HG03575 (cell line): ENCODE measurements around the gene BFSP2.

ENCODE experiments used
- ATAC-seq: cut with Tn5 transposase; IDR thresholded peaks from one replicate; pipeline ENCODE4 v1.9.1; 2021; ENCODE audit not compliant: unreplicated experiment, insufficient number of reproducible peaks, low FRiP score; ENCODE audit errors: extremely low read depth

BFSP2 gene

GRCh38 chr3:133380481-133381225 is 19.2 kb upstream of the BFSP2 start:
- ATAC-seq: no peak

- no peak for ATAC-seq
Measured at GRCh38 chr3:133381346-133382109, 18.3 kb upstream of the BFSP2 start.

GRCh38 chr3:133383175-133383574 is 16.7 kb upstream of the BFSP2 start:
- ATAC-seq: no peak

GRCh38 chr3:133383741-133384140 is 16.1 kb upstream of the BFSP2 start:
- no peak for ATAC-seq

- no peak for ATAC-seq
Measured at GRCh38 chr3:133384331-133385027, 15.4 kb upstream of the BFSP2 start.

DNA sequence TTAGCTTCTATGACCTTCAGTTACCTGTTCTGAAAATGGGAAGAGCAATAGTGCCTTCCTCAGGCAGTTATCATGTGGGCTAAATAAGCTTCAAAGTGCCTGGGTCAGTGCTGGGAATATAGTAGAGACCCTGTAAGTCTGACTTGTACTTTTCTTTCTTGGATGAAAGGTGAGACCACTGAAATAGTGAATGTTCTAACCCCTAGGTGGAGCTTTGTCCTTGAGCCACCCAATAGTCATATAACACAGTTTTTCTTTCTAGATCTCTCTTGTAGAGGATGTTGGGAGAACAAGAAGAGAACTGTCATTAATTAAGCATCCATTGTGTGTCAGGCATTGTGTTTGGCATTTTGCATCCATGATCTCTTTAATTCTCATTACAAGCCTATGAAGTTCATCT is 13.0 kb upstream of the BFSP2 start:
- no peak for ATAC-seq

GRCh38 chr3:133387341-133387740 is 12.5 kb upstream of the BFSP2 start:
- no peak for ATAC-seq

DNA sequence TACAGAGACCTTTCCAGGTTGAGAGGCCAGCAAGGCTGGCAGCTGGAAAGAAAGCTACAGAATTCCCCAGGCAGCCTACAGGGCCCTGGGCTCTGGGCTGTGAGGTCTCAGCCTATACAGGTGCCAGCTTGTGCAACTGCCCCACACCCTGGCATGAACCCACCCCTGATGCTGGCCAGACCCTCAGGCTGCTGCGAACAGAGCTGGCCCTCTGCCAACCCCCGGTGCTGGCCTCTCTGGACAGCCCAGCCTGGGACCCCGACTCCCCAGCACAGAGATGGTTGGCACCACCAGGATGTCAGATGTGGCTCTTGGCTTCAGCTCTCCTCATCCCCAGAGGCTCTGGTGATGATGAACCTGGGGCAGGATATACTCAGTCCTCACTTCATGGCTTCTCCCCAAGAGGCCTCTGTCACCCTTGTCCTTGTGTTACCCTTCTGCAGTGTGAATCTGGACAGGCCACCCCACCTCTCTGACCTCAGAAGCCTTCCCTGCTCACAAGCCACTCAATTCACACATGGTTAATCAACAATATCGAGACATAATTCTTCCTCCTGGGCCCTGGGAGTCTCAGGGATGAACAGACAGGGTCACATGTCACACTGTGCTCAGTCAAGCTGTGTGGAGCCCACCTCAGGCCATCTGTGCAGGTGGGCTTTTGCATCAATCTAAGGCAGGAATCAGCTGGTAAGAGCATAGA is 11.0 kb upstream of the BFSP2 start:
- no peak for ATAC-seq

DNA sequence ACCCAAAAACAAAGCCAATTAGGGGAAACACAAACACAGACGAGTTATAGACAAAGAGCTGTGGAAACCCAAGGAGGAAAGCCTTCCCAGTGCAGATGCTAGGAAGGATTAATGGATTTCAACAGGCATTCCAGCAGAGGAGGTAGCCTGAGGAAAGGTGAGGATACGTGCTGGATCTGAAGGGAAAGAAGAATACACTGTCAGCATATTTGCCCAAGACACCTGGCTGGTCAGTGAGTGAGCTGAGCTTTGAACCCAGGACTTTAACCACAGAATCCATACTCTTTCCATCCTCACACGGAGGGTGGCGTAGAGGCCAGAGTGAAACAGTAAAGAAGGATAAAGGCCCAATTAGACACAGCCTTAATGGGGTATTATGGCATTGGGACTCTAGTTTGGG is 9.1 kb upstream of the BFSP2 start:
- no peak for ATAC-seq

DNA sequence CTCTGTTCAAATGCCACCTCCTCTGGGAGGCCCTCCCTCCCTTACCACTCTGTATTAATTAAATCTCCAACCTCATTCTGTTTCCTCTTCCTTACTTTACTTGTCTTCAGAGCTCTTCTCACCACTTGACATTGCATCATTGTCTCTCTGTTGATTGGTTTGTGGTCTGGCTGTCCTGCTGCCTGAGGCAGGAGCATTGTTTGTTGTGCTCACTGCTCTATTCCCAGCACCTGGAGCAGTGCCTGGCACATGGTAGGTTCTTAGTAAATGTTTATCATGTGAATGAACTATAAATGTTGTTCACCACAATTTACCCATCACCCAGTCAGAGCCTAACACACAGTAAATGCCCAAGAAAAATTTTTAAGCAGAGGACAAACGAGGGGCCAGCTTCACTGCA is 6.7 kb upstream of the BFSP2 start:
- no peak for ATAC-seq

DNA sequence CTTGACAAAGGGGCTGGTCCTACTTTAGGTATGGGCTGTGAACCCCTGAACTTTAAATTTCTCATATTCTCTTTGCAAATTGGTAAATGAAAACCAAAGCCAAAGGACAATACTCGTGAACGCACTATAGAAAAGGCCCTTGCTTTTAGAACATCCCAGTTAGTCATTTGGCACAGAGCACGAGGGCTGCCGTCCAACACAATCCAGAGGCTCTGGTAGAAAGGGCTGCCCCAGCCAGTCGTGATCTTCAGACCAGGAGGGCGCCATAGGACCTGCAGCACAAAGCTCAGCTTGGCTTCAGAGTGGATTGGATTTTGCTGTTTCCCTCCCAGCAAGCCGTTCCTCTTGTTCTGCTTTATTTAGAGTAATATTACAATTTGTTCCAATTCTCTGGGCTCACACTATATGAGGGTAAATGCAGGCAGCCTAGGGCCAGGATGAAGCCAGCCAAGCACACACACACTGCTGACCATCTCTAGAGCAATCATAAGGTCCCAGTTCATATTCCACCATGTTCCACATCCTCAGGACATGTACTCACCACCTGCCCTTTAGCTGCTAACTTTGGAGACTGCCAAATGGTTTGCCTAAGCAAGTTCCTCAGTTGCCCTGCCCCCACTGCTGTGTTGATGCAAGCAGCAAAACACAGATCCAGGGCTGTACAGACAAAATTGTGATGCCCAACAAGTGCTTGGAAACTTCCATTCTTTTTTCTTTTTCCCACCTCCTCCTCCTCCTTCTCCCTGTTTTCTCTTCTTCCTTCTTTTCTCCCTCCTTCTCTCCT is 6.0 kb upstream of the BFSP2 start:
- no peak for ATAC-seq

GRCh38 chr3:133394561-133395311 is 5.1 kb upstream of the BFSP2 start:
- ATAC-seq: no peak

DNA sequence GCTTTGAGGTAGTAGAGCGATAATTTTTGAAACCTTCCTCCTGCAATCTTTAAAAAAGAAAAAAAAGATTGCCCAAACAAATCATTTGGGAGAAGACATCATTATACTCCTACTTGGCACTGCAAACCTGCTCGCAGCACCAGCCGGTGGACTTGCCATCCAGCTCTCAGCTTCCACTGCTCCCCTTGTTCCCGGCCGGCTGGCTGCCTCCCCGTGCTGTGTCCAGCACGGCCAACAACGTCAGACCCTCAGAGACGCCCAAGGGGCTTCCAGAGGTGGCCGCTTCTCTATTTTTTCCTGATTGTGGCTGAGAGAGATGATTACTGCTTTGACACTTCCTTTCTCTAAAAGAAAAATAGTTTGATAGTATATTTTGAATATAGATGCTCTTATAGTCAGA is 3.0 kb upstream of the BFSP2 start:
- ATAC-seq: no peak

DNA sequence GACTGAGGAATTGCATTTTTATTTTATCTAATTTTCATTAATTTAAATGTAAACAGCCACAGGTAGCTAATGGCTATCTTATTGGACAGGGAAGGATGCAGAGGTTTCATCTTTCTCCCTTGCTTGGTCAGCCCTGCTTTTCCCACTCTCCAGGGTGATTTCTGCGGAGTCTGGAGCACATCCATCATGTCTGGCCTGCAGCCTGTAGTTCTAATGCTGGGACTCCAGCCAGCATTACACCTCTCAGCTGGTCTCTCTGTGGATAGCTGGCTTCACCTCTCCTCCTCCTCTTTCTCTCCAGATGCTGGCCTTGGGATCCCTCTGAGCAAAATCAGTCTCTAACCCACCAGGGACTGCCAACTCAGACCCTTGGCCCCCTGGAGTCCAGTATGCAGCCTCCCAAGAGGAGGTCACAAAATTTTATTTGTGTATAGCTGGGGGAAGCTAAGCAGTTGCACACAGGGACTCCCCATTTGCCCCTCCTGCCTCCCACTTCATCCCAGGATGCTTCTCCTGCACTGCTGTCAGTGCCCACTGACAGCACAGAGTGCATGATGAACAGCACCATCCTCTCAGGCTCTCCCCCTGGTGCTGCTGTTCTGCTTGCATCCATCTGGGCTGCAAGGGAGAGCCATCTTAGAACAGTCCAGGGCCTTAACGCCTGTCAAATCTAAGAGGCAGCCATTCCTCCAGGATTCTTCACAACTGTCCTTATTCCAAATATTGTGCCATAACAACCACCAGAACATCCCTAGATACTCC is 1.7 kb downstream of the BFSP2 start:
- no peak for ATAC-seq

DNA sequence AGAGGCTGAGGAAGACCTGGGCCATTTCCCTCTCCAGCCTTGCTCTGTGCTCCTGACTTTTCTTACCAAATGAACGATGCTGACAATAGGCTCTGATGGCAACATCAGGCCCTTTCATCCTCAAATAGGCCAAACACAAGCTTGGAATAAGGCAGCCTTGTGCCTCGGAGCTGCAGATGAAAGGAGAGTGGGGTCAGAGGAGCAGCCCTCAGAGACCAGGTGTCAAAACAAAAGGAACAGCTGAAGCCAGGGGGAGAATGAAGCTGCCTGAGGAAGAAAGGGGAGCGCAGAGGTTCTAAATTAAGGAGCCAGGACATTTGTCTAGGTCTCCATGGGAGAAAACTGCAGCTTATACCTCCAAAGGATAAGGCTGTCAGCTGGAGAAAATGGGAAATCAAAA is 5.1 kb downstream of the BFSP2 start:
- ATAC-seq: no peak

GRCh38 chr3:133408366-133408765 is 8.5 kb downstream of the BFSP2 start:
- ATAC-seq: no peak

DNA sequence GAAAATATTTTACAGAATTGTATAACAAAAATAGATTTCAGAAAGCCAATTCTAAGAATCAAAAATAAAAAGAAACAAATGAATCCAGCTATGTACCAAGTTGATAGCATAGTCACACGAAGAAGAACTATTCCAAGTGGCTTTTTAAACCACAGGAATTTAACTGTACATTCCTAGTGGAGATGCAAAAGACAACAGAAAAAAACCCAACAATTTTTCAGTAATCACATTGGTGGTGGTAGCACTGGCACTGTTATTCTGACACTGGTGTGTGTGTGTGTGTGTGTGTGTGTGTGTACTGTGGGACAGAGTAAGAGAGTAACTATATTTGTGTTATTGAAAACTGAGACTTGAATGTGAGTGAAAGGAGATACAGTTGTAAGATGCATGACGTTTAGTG is 9.1 kb downstream of the BFSP2 start:
- no peak for ATAC-seq
